GM12878 (cell line): ENCODE results near the gene HMGCR. TPM values are rescaled to one million over a fixed set of nuclear protein-coding genes. Genes with fewer than 3 reads are reported as not detected.

ENCODE experiments used
- ATAC-seq: fragments of 200-7000 bp; cut with Tn5 transposase; 3 replicates; pipeline ENCODE4 v1.9.1; 2020; ENCODE audit warnings: mild to moderate bottlenecking, moderate library complexity
- BruUV-seq: library from RNA; stranded (reverse); fragments of 400-500 nt; replicated peaks from 2 replicates; lab custom pipeline; 2021; lab: Mats Ljungman, UMichigan
- CTCF ChIA-PET: fragments of 300-600 bp; sonication (Branson Sonifier 250); formaldehyde crosslinking; extraction: SDS; loops from one replicate; lab custom pipeline; 2021; ENCODE audit warnings: inconsistent platforms; lab: Yijun Ruan, JAX
- POLR2A ChIA-PET: fragments of 350-600 bp; formaldehyde crosslinking; extraction: SDS; loops from one replicate; lab custom pipeline; 2021; ENCODE audit warnings: inconsistent platforms; lab: Charles Lee
- RAD21 ChIA-PET: fragments of 300-600 bp; sonication (Branson Sonifier 250); formaldehyde crosslinking; loops from one replicate; lab custom pipeline; 2023; ENCODE audit warnings: antibody characterized with exemption; ENCODE audit not compliant: unreplicated experiment; lab: Charles Lee
- SMC1A ChIA-PET: fragments of 300-600 bp; sonication (Branson Sonifier 250); formaldehyde crosslinking; loops from one replicate; lab custom pipeline; 2023; ENCODE audit not compliant: unreplicated experiment, uncharacterized antibody; lab: Charles Lee
- DNase-seq: peaks from one replicate; pipeline ENCODE4 v3.0.0-alpha.2; 2011; ENCODE audit warnings: low read depth, low spot score
- FAIRE-seq: peaks from 3 replicates; lab custom pipeline; 2011; peaks lifted over from hg19 to GRCh38; lab: Jason Lieb, UNC
- H2AFZ ChIP-seq: 2 replicates; pipeline ENCODE4 v1.6.0; 2011; ENCODE audit warnings: low read depth, low read length, control low read depth; ENCODE audit not compliant: control insufficient read depth
- H3K27ac ChIP-seq: 2 replicates; pipeline ENCODE4 v1.5.1; 2011; ENCODE audit warnings: control low read depth; ENCODE audit not compliant: control insufficient read depth, insufficient read depth
- H3K27me3 ChIP-seq, 2 experiments: replicated peaks in 1 of 2; 2 replicates each; pipeline versions ENCODE4 v1.6.0 to v1.6.1; 2011; ENCODE audit warnings: low read length in 1 of 2; ENCODE audit not compliant: control insufficient read depth in 2 of 2, insufficient read depth in 2 of 2
- H3K36me3 ChIP-seq, 2 experiments: 2 replicates each; pipeline ENCODE4 v1.5.1; 2011; ENCODE audit warnings: low read length in 1 of 2; ENCODE audit not compliant: control insufficient read depth in 2 of 2, insufficient read depth in 2 of 2
- H3K4me1 ChIP-seq: 2 replicates; pipeline ENCODE4 v1.6.1; 2011; ENCODE audit warnings: mild to moderate bottlenecking, low read length, moderate library complexity, mixed read lengths; ENCODE audit not compliant: control insufficient read depth, insufficient read depth
- H3K4me2 ChIP-seq: 2 replicates; pipeline ENCODE4 v1.6.0; 2011; ENCODE audit warnings: control low read depth; ENCODE audit not compliant: control insufficient read depth, insufficient read depth
- H3K4me3 ChIP-seq: fragments of 200-600 bp; sonication (generic); 2 replicates; pipeline ENCODE4 v1.5.1; 2016
- H3K79me2 ChIP-seq: 2 replicates; pipeline ENCODE4 v1.6.0; 2011; ENCODE audit warnings: low read length; ENCODE audit not compliant: control insufficient read depth, insufficient read depth
- H3K9ac ChIP-seq: 2 replicates; pipeline ENCODE4 v1.8.0; 2011; ENCODE audit warnings: low read length, control low read depth, mixed read lengths; ENCODE audit not compliant: control insufficient read depth, insufficient read depth
- H3K9me3 ChIP-seq: replicated peaks from 3 replicates; pipeline ENCODE4 v1.5.1; 2011; ENCODE audit warnings: mild to moderate bottlenecking, low read length; ENCODE audit not compliant: control insufficient read depth, insufficient read depth
- H4K20me1 ChIP-seq: 2 replicates; pipeline ENCODE4 v1.6.0; 2011; ENCODE audit not compliant: control insufficient read depth, insufficient read depth
- BCL11A ChIP-seq: IDR thresholded peaks from 2 replicates; pipeline ENCODE4 v1.6.1; 2011; ENCODE audit warnings: low read depth, low read length
- BCL3 ChIP-seq: IDR thresholded peaks from 2 replicates; pipeline ENCODE4 v1.6.1; 2011; ENCODE audit warnings: borderline replicate concordance, low read depth, mild to moderate bottlenecking, moderate library complexity, low read length; ENCODE audit not compliant: insufficient read depth, poor library complexity, severe bottlenecking
- CHD2 ChIP-seq: IDR thresholded peaks from 2 replicates; pipeline ENCODE4 v1.6.1; 2011; ENCODE audit warnings: low read depth, low read length, improper control_type of control experiment, borderline replicate concordance
- CREM ChIP-seq: IDR thresholded peaks from 2 replicates; pipeline ENCODE4 v1.6.1; 2014; ENCODE audit warnings: antibody characterized with exemption, low read depth
- E4F1 ChIP-seq: fragments of 450-650 bp; IDR thresholded peaks from 2 replicates; pipeline ENCODE4 v1.6.1; 2018; ENCODE audit warnings: borderline replicate concordance, mild to moderate bottlenecking; ENCODE audit not compliant: partially characterized antibody
- HCFC1 ChIP-seq: fragments of 150-350 bp; IDR thresholded peaks from 2 replicates; pipeline ENCODE4 v1.6.1; 2014; ENCODE audit warnings: low read length
- IKZF1 ChIP-seq: fragments of 450-650 bp; conservative IDR thresholded peaks from 2 replicates; pipeline ENCODE4 v1.6.1; 2017; ENCODE audit warnings: antibody characterized with exemption, mild to moderate bottlenecking
- IRF5 ChIP-seq: fragments of 450-650 bp; IDR thresholded peaks from 2 replicates; pipeline ENCODE4 v1.6.1; 2017; ENCODE audit warnings: borderline replicate concordance
- MEF2A ChIP-seq: IDR thresholded peaks from 2 replicates; pipeline ENCODE4 v1.6.1; 2011; ENCODE audit warnings: low read depth, mild to moderate bottlenecking, low read length, moderate library complexity; ENCODE audit not compliant: insufficient read depth
- NBN ChIP-seq: fragments of 450-650 bp; IDR thresholded peaks from 2 replicates; pipeline ENCODE4 v1.6.1; 2016
- RCOR1 ChIP-seq: conservative IDR thresholded peaks from 2 replicates; pipeline ENCODE4 v1.6.1; 2012; ENCODE audit warnings: low read depth, low read length, improper control_type of control experiment
- SMARCA5 ChIP-seq: fragments of 450-650 bp; IDR thresholded peaks from 2 replicates; pipeline ENCODE4 v1.6.1; 2017; ENCODE audit warnings: mild to moderate bottlenecking
- ZBTB11 ChIP-seq: fragments of 450-650 bp; formaldehyde crosslinking; IDR thresholded peaks from 2 replicates; pipeline ENCODE4 v1.5.0; 2022; ENCODE audit warnings: mild to moderate bottlenecking, missing genetic modification characterization
- ZNF217 ChIP-seq: fragments of 450-650 bp; IDR thresholded peaks from 2 replicates; pipeline ENCODE4 v1.6.1; 2017; ENCODE audit warnings: antibody characterized with exemption, mild to moderate bottlenecking
- WGBS: methylation state at CpG from one replicate; pipeline ENCODE4 v1.1.6; 2016; ENCODE audit warnings: low lambda C conversion rate; ENCODE audit not compliant: insufficient replicate concordance, insufficient coverage; ENCODE audit errors: missing lambda C conversion rate; 5-methylcytosine and 5-hydroxymethylcytosine counted together
- in situ Hi-C: fragments of 300-500 bp; cut with MboI; formaldehyde crosslinking; loops from 9 replicates; pipeline ENCODE4 v1.14.3; 2018; ENCODE audit warnings: mixed read lengths
- intact Hi-C: fragments of 100-400 bp; cut with micrococcal nuclease; formaldehyde crosslinking; loops from one replicate; pipeline ENCODE4 v1.14.2; 2022; ENCODE audit not compliant: unreplicated experiment
- polyA plus RNA-seq, 11 experiments: library from polyadenylated mRNA; depleted of rRNA in 4 of 11; unstranded in 6 of 11; stranded (reverse) in 5 of 11; fragments of >200 nt; fragmentation: Nextera tagmentation in 4 of 11; fragmentation: Illumina TruSeq in 1 of 11; extraction: Ambion mirVana in 4 of 11; extraction: Trizol in 1 of 11; gene quantifications; 1 replicate in 1 of 11; 2 replicates in 10 of 11; pipeline versions ENCODE4 v1.2.1 to v1.2.3, GENCODE V29; 2011 to 2016; ENCODE audit warnings: inconsistent platforms in 2 of 11, missing spikeins in 2 of 11, low read depth in 1 of 11
- total RNA-seq, 4 experiments: library from RNA; depleted of rRNA in 3 of 4; stranded (reverse); fragments of >200 nt in 3 of 4; fragmentation: Illumina TruSeq in 1 of 4; extraction: Trizol in 1 of 4; gene quantifications; 2 replicates each; pipeline versions ENCODE4 v1.2.1 to v1.2.3, GENCODE V29; 2013 to 2021

The HMGCR gene
- total and polyA plus RNA-seq, 10 of the 15 experiments (the other 5 are each of a cell fraction or from before 2014, with no cell fraction given) = 30.8 to 119 (median 73.9) TPM

- Histone ChIP-seq H3K9me3 (no peaks in the 10 kb centered on the region), H3K79me2 (peaks cover 32% of the 10 kb centered on the region), H3K9ac (no peak overlapping the region), H3K4me3 (no peak overlapping the region), H4K20me1 (peaks cover under 1% of the 10 kb centered on the region; the same call in 1 of the 2 replicates), H2AFZ (no peak overlapping the region), H3K36me3 (peaks cover 0 to 3% of the 10 kb centered on the region in 2 experiments; a peak in 1 of 4 replicates), H3K4me1 (peaks cover 2% of the 10 kb centered on the region; the same call in 1 of the 2 replicates), H3K4me2 (no peak overlapping the region; the same call in 1 of the 2 replicates), H3K27ac (no peak overlapping the region), H3K27me3 (no peaks in the 10 kb centered on the region)
- FAIRE-seq (no peak), ATAC-seq (no peak), DNase-seq (no peak)
- SMC1A ChIA-PET = no interaction called here
- no TSS peak for BruUV-seq
- WGBS = 92% methylated on average over 2 of the region's 2 CpGs
- in situ Hi-C loops = no loop called here
- intact Hi-C loops = loop anchor here (5.0 kb wide), 2 partner anchors 177 to 242 kb away; partner anchors contain the start of genes CERT1 and POLK
- CTCF ChIA-PET = no interaction called here
- POLR2A ChIA-PET = no interaction called here
- RAD21 ChIA-PET = no interaction called here
- TF ChIP-seq E4F1 (no peak), CREM (no peak), BCL3 (no peak), HCFC1 (no peak), SMARCA5 (no peak), NBN (no peak), BCL11A (no peak), IRF5 (no peak), ZBTB11 (no peak), ZNF217 (no peak), MEF2A (no peak), CHD2 (no peak), IKZF1 (no peak), RCOR1 (no peak)
Observed at GRCh38 chr5:75335486-75335885, 1.5 kb upstream of the HMGCR start.
